DMS79 (cell line): ENCODE results near the gene CCDC106.

Source experiments
- DNase-seq: peaks from one replicate; lab custom pipeline; 2025; lab: John Stamatoyannopoulos, UW

The CCDC106 gene

DNA sequence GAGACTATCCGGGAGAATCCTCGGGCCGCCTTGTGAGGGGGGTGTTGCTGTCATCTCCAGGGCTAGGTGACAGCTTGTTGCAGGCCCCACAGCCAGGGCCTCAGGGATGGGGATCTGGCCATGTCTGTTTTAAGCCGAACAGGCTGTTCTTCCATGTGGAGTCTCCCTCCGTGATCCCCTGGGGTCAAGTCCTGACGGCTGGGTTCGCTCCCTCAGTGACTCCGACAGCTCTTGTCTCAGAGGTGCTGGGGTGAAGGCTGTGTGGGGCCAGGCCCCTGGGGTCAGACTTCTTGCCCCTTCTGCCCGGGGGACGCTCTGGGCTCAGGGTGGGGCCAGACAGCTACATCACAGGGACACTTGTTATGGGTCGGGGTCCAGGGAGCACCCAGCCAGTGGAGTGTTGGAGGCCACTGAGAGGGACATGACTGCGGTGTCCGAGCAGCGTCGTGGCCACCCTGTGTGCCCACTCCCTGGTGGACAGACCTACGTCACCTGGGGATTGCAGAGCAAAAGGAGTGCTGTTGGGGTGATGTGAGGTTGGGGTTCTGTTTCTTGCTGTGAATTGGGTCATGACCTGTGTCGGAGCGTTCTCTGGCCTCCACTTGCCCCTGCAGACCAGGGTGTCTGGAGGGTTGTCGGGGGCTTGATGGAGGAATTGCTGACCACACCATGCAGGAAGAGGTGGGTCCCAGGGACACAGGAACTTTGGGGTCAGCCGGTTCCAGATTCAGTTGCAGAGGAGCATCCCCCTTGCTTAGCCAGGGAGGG lies 48.5 kb downstream of the CCDC106 start:
- DNase-seq = no peak

DNA sequence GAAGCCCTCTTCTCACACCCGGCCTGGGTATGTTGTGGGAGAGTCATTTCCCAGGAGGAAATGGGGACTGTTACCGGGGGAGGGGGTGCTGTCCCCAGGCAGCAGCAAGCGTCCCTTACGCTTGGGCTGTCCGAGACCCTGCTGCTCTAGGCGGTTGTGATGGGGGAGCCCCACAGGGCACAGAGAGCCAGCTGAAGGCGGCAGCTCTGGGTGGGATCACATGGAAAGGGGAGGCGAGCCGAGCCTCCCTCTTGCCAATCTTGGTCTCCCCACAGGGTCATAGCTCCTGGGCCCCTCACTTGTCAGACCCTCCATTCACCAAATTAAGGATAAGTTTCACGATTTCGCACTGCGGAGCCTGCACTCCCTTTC lies 49.0 kb downstream of the CCDC106 start:
- no peak for DNase-seq

GRCh38 chr19:55697698-55698097 lies 49.7 kb downstream of the CCDC106 start:
- DNase-seq = no peak

GRCh38 chr19:55698256-55698655 lies 50.2 kb downstream of the CCDC106 start:
- no peak for DNase-seq

- DNase-seq = no peak
Measured at GRCh38 chr19:55699221-55699620, 51.2 kb downstream of the CCDC106 start.

- no peak for DNase-seq
Measured at GRCh38 chr19:55700813-55701212, 52.8 kb downstream of the CCDC106 start.

- DNase-seq = no peak
Measured at GRCh38 chr19:55702131-55702627, 54.2 kb downstream of the CCDC106 start.
